Measurements from ENCODE around the gene MOBP. TPM values are rescaled to one million over a fixed set of nuclear protein-coding genes. Genes with fewer than 3 reads are reported as not detected.

Gene MOBP
- total and polyA plus RNA-seq, 2 of the 4 experiments (the other 2 are of a cell fraction), result not detected

- ChIA-PET POLR2A (ENCODE audit: unreplicated experiment) (no interaction called here), CTCF (no interaction called here)
- Histone ChIP-seq H4K91ac (ENCODE audit: insufficient read depth, low read depth, low read length) (no peak overlapping the region), H2BK20ac (ENCODE audit: low read depth, low read length) (no peak overlapping the region), H3K4me2 (ENCODE audit: low read depth, low read length) (no peak overlapping the region), H2BK120ac (ENCODE audit: low read depth, low read length) (no peak overlapping the region), H2AK5ac (ENCODE audit: low read depth, low read length) (no peak overlapping the region), H3K36me3 (ENCODE audit: control insufficient read depth, insufficient read depth, low read length) (no peaks in the 10 kb centered on the region), H3K9me1 (ENCODE audit: insufficient read depth, low read length) (no peaks in the 10 kb centered on the region), H3K14ac (replicated peaks; ENCODE audit: low read depth, low read length) (no peak overlapping the region), H3K27me3 (ENCODE audit: control insufficient read depth, insufficient read depth, low read length) (no peaks in the 10 kb centered on the region), H3K23ac (ENCODE audit: low read depth, low read length) (no peak overlapping the region), H3K56ac (ENCODE audit: extremely low read depth, insufficient read depth, low read length) (no peak overlapping the region), H2AK9ac (replicated peaks; ENCODE audit: low read depth, low read length, poor library complexity) (no peak overlapping the region), H4K20me1 (ENCODE audit: insufficient read depth, low read length) (no peaks in the 10 kb centered on the region), H4K5ac (ENCODE audit: low read depth, low read length) (no peak overlapping the region), H2AFZ (replicated peaks; ENCODE audit: low read length, poor library complexity) (peak overlapping the region; percentile 43), H3K4me1 (ENCODE audit: control insufficient read depth, insufficient read depth, low read length) (no peaks in the 10 kb centered on the region), H3K9ac (ENCODE audit: low read depth, low read length) (no peak overlapping the region), H3K18ac (ENCODE audit: low read depth, low read length) (no peak overlapping the region), H3K4me3 (ENCODE audit: insufficient read depth, low read depth, low read length) (no peak overlapping the region), H3K4ac (ENCODE audit: low read depth, low read length) (no peak overlapping the region), H3K9me3 (ENCODE audit: control insufficient read depth, insufficient read depth, low read length) (no peaks in the 10 kb centered on the region), H3K79me1 (ENCODE audit: low read depth in 1 of 2, low read length in 2 of 2) (no peaks in the 10 kb centered on the region), H2BK5ac (ENCODE audit: low read depth, low read length, poor library complexity, severe bottlenecking) (no peak overlapping the region), H3K27ac (ENCODE audit: insufficient read depth, low read length) (no peak overlapping the region), H4K8ac (ENCODE audit: low read depth in 2 of 2, low read length in 2 of 2) (no peak overlapping the region), H2BK15ac (ENCODE audit: low read depth, low read length) (no peak overlapping the region)
- intact Hi-C loops (cut with micrococcal nuclease) (no loop called here), dilution Hi-C loops (cut with HindIII; ENCODE audit: low sequenced_read_pairs, unreplicated experiment) (no loop called here), in situ Hi-C loops (cut with MboI; ENCODE audit: low sequenced_read_pairs) (no loop called here)
- no peak for TF ChIP-seq USF2 (IDR thresholded peaks at IDR 0.05; ENCODE audit: low read depth, low read length)
- TF ChIP-seq RFX5 (IDR thresholded peaks at IDR 0.05; ENCODE audit: low read depth, low read length), result no peak
- no peak for TF ChIP-seq FOS (IDR thresholded peaks at IDR 0.05; ENCODE audit: low read depth, low read length)
- TF ChIP-seq RCOR1 (IDR thresholded peaks at IDR 0.05; ENCODE audit: insufficient replicate concordance, low read length), result no peak
- TF ChIP-seq ELK1 (IDR thresholded peaks at IDR 0.05; ENCODE audit: borderline replicate concordance, low read depth, low read length), result no peak
- no peak for TF ChIP-seq POLR2A (IDR thresholded peaks at IDR 0.05; ENCODE audit: low read depth, low read length)
- TF ChIP-seq RAD21 (IDR thresholded peaks at IDR 0.05; ENCODE audit: low read length), result no peak
- no peak for TF ChIP-seq MAZ (IDR thresholded peaks at IDR 0.05; ENCODE audit: borderline replicate concordance, low read depth, low read length)
- no peak for TF ChIP-seq CTCF (conservative IDR thresholded peaks at IDR 0.05; ENCODE audit: low read depth, low read length)
- TF ChIP-seq MAFK (IDR thresholded peaks at IDR 0.05; ENCODE audit: low read depth, low read length), result no peak
- TF ChIP-seq BHLHE40 (IDR thresholded peaks at IDR 0.05; ENCODE audit: low read depth, low read length), result no peak
- no peak for TF ChIP-seq CEBPB (IDR thresholded peaks at IDR 0.05; ENCODE audit: low read depth, low read length)
- no peak for TF ChIP-seq NFE2L2 (IDR thresholded peaks at IDR 0.05; ENCODE audit: low read depth, low read length)
- no peak for TF ChIP-seq MXI1 (IDR thresholded peaks at IDR 0.05; ENCODE audit: borderline replicate concordance, low read depth, low read length)
- no peak for ATAC-seq (ENCODE audit: low read depth)
- 50% methylated on average over 1 of the region's 5 CpGs; no CpG with 5 or more reads in 1 of the 2 experiments for WGBS, 2 experiments (ENCODE audit: extremely low coverage in 2 of 2, insufficient read length in 1 of 2)
- BruUV-seq (replicated peaks), result no TSS peak
- DNase-seq, result no peak
These were observed 4.2 kb downstream of the MOBP start for GRCh38 chr3:39471652-39472051.
